HG02885 (cell line): Measurements from ENCODE around the gene EPB41.
"Not testable (repeated sequence)": the region's sequence is repeated elsewhere in the genome, so short reads cannot be mapped to it uniquely, and the experiment has no call there.

ENCODE experiments used
- ATAC-seq: cut with Tn5 transposase; IDR thresholded peaks from one replicate; pipeline ENCODE4 v1.9.1; 2021; ENCODE audit warnings: mild to moderate bottlenecking; ENCODE audit not compliant: unreplicated experiment, poor library complexity

EPB41 gene

GRCh38 chr1:29090937-29091618 is 176.7 kb downstream of the EPB41 start:
- no peak for ATAC-seq

GRCh38 chr1:29092704-29093103 is 178.3 kb downstream of the EPB41 start:
- not testable (repeated sequence) for ATAC-seq

- ATAC-seq, result no peak
Observed at GRCh38 chr1:29094433-29094832, 180.1 kb downstream of the EPB41 start.

GRCh38 chr1:29094954-29095353 is 180.6 kb downstream of the EPB41 start:
- no peak for ATAC-seq

- ATAC-seq, result no peak
Observed at GRCh38 chr1:29096231-29096886, 182.0 kb downstream of the EPB41 start.

- ATAC-seq, result no peak
Observed at GRCh38 chr1:29099286-29099685, 184.9 kb downstream of the EPB41 start.

- ATAC-seq, result no peak
Observed at GRCh38 chr1:29100487-29100886, 186.1 kb downstream of the EPB41 start.

- ATAC-seq, result no peak
Observed at GRCh38 chr1:29105822-29106221, 191.5 kb downstream of the EPB41 start.

- not testable (repeated sequence) for ATAC-seq
Observed at GRCh38 chr1:29108041-29108440, 193.7 kb downstream of the EPB41 start.

GRCh38 chr1:29112705-29113412 is 198.5 kb downstream of the EPB41 start:
- ATAC-seq, result no peak

- no peak for ATAC-seq
Observed at GRCh38 chr1:29113413-29114117, 199.2 kb downstream of the EPB41 start.

- ATAC-seq, result no peak
Observed at GRCh38 chr1:29114654-29115053, 200.3 kb downstream of the EPB41 start.

- ATAC-seq, result no peak
Observed at GRCh38 chr1:29117381-29117780, 203.0 kb downstream of the EPB41 start.

GRCh38 chr1:29119121-29119929 is 205.0 kb downstream of the EPB41 start:
- no peak for ATAC-seq

- ATAC-seq, result no peak
Observed at GRCh38 chr1:29120367-29120766, 206.0 kb downstream of the EPB41 start.

- no peak for ATAC-seq
Observed at GRCh38 chr1:29120947-29121485, 206.6 kb downstream of the EPB41 start.

- no peak for ATAC-seq
Observed at GRCh38 chr1:29121516-29121935, 207.2 kb downstream of the EPB41 start.

- no peak for ATAC-seq
Observed at GRCh38 chr1:29121936-29122681, 207.7 kb downstream of the EPB41 start.

- ATAC-seq, result no peak
Observed at GRCh38 chr1:29122682-29123052, 208.3 kb downstream of the EPB41 start.
